IPS-15b (cell line): Measurements from ENCODE around the gene SLC25A51.

ENCODE experiments used
- H3K27me3 ChIP-seq: one replicate; pipeline ENCODE4 v1.6.1; 2013; ENCODE audit warnings: low read length; ENCODE audit not compliant: control insufficient read depth, insufficient read depth
- H3K36me3 ChIP-seq: one replicate; pipeline ENCODE4 v1.6.1; 2013; ENCODE audit warnings: low read length; ENCODE audit not compliant: control insufficient read depth, insufficient read depth
- H3K4me1 ChIP-seq: one replicate; pipeline ENCODE4 v1.6.1; 2013; ENCODE audit warnings: mild to moderate bottlenecking, low read length; ENCODE audit not compliant: control insufficient read depth, insufficient read depth
- H3K4me3 ChIP-seq: one replicate; pipeline ENCODE4 v1.5.1; 2013; ENCODE audit warnings: low read depth, low read length
- H3K9ac ChIP-seq: one replicate; pipeline ENCODE4 v1.6.1; 2013; ENCODE audit warnings: low read depth, mild to moderate bottlenecking, low read length
- H3K9me3 ChIP-seq: one replicate; pipeline ENCODE4 v1.6.1; 2013; ENCODE audit warnings: mild to moderate bottlenecking, low read length; ENCODE audit not compliant: control insufficient read depth, insufficient read depth

SLC25A51 gene

GRCh38 chr9:37839496-37840461, 64.1 kb downstream of the SLC25A51 start:
- no peaks in the 10 kb centered on the region for H3K27me3 ChIP-seq
- H3K4me1 ChIP-seq = no peaks in the 10 kb centered on the region
- H3K36me3 ChIP-seq = no peaks in the 10 kb centered on the region
- H3K4me3 ChIP-seq = no peak overlapping the region
- no peaks in the 10 kb centered on the region for H3K9me3 ChIP-seq
- no peak overlapping the region for H3K9ac ChIP-seq
